ENCODE measurements around the gene ANKS1B.
"Not testable (repeated sequence)": the region's sequence is repeated elsewhere in the genome, so short reads cannot be mapped to it uniquely, and the experiment has no call there.

- not testable (repeated sequence) for TF ChIP-seq CTCF (IDR thresholded peaks at IDR 0.05); RORB (CRISPR knock-in tag; IDR thresholded peaks at IDR 0.05); JUN (CRISPR knock-in tag; IDR thresholded peaks at IDR 0.05); MAX (CRISPR knock-in tag; IDR thresholded peaks at IDR 0.05); ELF4 (CRISPR knock-in tag; IDR thresholded peaks at IDR 0.05; ENCODE audit: low read depth); ATF6 (CRISPR knock-in tag; IDR thresholded peaks at IDR 0.05); ATF3 (CRISPR knock-in tag; conservative IDR thresholded peaks at IDR 0.05); E2F4 (CRISPR knock-in tag; IDR thresholded peaks at IDR 0.05; ENCODE audit: borderline replicate concordance, low read depth); HMGXB4 (CRISPR knock-in tag; IDR thresholded peaks at IDR 0.05); ZNF121 (CRISPR knock-in tag; IDR thresholded peaks at IDR 0.05); TP53 (CRISPR knock-in tag; IDR thresholded peaks at IDR 0.05); ZNF512 (CRISPR knock-in tag; IDR thresholded peaks at IDR 0.05; ENCODE audit: borderline replicate concordance)
Measured at GRCh38 chr12:99624591-99624990, 360.1 kb downstream of the ANKS1B start.
